Myocyte (in vitro differentiated cells): ENCODE data around the gene FRMPD2. TPM values are rescaled to one million over a fixed set of nuclear protein-coding genes. Genes with fewer than 3 reads are reported as not detected.

Source experiments
- DNase-seq: peaks from one replicate; pipeline ENCODE4 v3.0.0-alpha.2; 2012; ENCODE audit warnings: low read depth
- polyA plus RNA-seq: library from polyadenylated mRNA; unstranded; fragments of >200 nt; gene quantifications from one replicate; pipeline ENCODE4 v1.2.1, GENCODE V29; 2012; ENCODE audit warnings: missing spikeins
- total RNA-seq: library from RNA; depleted of rRNA; stranded (reverse); fragments of >200 nt; gene quantifications from 2 replicates; pipeline ENCODE4 v1.2.3, GENCODE V29; 2014

Gene FRMPD2, protein sequence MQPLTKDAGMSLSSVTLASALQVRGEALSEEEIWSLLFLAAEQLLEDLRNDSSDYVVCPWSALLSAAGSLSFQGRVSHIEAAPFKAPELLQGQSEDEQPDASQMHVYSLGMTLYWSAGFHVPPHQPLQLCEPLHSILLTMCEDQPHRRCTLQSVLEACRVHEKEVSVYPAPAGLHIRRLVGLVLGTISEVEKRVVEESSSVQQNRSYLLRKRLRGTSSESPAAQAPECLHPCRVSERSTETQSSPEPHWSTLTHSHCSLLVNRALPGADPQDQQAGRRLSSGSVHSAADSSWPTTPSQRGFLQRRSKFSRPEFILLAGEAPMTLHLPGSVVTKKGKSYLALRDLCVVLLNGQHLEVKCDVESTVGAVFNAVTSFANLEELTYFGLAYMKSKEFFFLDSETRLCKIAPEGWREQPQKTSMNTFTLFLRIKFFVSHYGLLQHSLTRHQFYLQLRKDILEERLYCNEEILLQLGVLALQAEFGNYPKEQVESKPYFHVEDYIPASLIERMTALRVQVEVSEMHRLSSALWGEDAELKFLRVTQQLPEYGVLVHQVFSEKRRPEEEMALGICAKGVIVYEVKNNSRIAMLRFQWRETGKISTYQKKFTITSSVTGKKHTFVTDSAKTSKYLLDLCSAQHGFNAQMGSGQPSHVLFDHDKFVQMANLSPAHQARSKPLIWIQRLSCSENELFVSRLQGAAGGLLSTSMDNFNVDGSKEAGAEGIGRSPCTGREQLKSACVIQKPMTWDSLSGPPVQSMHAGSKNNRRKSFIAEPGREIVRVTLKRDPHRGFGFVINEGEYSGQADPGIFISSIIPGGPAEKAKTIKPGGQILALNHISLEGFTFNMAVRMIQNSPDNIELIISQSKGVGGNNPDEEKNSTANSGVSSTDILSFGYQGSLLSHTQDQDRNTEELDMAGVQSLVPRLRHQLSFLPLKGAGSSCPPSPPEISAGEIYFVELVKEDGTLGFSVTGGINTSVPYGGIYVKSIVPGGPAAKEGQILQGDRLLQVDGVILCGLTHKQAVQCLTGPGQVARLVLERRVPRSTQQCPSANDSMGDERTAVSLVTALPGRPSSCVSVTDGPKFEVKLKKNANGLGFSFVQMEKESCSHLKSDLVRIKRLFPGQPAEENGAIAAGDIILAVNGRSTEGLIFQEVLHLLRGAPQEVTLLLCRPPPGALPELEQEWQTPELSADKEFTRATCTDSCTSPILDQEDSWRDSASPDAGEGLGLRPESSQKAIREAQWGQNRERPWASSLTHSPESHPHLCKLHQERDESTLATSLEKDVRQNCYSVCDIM (N-terminal part only)
- not detected in 2 replicates for total RNA-seq
- not detected for polyA plus RNA-seq

GRCh38 chr10:48274636-48275035 lies at the start of gene FRMPD2:
Gene FRMPD2, minus strand, starts transcription at chr10:48274696. Its CDS starts 129 bp downstream, at chr10:48274567.
- DNase-seq: no peak

DNA sequence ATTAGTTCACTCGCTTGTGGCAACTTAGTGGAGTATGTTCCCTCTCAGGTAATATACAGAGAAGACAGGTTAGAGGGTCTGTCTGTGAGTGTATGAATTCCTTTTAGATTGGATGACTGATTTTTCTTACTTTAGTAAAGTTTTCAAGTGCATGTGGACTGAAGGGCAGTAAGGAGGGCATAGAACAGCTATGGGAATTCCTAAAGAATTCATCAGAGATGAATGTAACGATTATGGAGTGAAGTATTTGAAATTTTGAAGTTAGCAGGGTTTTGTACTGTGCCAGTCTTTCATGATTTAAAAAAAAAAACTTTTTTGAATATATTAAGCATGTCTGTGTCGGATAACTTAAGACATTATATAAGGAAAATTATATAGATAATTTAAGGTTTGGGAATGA lies 47.5 kb upstream of the FRMPD2 start:
- DNase-seq: no peak

DNA sequence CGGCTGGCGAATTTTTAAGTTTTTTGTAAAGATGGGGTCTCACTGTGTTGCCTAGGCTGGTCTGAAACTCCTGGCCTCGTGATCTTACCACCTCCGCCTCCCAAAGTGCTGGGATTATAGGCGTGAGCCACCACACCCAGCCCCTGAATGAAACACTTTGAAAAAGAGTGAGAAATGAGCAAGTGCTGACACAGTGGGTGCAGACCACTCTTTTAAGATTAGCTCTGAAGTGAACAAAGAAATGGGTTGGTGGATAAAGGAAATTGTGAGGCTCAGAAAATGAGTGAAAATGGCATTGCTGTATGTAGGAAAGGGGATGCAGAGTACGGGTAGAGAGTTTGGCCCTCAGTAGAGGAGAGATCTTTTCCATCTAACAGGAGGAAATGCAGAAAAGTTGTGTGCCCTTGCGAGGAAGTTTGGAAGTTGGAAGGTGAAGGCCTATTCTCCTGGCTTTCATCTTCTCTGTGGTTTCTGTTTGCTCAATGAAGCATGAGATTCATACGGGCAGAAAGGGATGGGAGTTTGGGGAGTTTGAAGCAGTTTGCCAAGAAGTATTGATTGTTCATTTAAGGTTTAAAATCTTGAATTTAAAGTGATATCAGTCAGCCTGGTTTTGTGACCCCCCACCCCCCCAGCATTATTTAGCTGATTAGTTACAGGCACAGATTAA lies 43.0 kb upstream of the FRMPD2 start:
- no peak for DNase-seq

- DNase-seq: no peak
Observed at GRCh38 chr10:48316236-48316635, 41.7 kb upstream of the FRMPD2 start.

- DNase-seq: no peak
Observed at GRCh38 chr10:48314107-48314506, 39.6 kb upstream of the FRMPD2 start.

DNA sequence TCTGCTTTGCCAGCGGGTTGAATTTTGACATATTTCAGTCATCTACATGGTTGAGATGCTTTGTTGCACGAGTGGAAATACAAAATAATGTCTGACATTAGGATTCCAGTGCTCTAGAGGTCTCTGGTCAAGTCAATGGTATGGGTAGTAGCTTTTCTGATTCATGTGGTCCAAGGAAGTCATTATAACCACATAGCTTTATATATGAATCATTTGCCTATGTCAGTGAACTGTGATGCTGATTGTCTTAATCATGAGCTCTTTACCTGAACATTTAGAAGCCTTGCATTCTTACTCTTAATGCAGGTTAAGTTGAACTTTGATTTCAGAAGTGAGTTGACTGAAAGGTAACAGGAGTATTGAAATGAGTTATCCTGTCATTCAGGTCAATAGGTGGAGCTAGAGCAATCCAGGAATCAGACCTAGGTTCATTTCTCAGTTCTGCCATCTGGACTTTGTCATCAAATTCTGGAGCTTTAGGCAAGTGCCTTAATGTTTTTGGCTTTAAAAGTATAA lies 35.3 kb upstream of the FRMPD2 start:
- no peak for DNase-seq

- DNase-seq: no peak
Observed at GRCh38 chr10:48307711-48308018, 33.2 kb upstream of the FRMPD2 start.

DNA sequence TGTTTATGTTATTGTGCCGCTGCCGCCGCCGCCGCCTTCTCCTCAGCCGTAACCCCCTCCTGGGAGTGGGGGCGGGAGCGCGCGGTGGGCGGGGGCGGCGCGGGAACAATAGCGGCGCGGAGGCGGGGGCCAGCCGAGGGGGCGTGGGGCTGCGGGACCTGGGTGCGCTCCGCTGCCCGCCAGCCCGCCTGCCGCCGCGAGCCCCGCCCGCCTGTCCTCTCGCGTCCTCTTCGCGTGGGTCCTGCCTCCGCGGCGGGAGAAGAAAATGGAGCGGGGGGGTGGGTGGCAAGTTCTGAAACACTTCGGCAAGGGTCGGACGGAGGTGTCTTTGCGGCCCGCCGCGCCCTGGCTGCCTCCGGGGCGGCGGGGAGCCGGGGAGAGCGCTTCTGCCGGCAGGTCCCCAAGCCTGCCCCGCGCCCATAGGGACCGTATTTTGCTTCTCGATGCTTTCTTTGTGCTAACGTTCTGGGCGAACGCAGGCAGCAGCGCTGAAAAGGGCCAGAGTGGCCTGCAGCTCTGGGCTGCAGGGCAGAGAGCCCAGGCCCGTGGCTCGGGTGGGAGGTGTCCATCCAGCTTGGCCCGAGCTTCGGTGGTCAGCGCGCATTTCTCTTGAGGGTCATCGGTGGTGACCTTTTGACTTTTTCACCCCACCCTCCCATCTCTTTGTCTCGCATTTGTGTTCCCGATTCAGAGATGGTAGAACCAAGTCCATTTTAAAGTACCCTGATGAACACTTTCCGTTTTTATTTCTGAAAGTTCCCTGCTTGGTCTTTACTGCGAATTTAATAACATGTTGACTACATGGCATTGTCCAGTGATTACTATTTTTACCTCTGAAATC lies 32.6 kb upstream of the FRMPD2 start:
- peak; percentile 58 for DNase-seq

- DNase-seq: peak; percentile 90
Observed at GRCh38 chr10:48306265-48306869, 31.9 kb upstream of the FRMPD2 start, which contains the start of gene MAPK8. Gene MAPK8, plus strand, starts transcription at chr10:48306677. Its CDS starts 94,984 bp downstream, at chr10:48401661.

DNA sequence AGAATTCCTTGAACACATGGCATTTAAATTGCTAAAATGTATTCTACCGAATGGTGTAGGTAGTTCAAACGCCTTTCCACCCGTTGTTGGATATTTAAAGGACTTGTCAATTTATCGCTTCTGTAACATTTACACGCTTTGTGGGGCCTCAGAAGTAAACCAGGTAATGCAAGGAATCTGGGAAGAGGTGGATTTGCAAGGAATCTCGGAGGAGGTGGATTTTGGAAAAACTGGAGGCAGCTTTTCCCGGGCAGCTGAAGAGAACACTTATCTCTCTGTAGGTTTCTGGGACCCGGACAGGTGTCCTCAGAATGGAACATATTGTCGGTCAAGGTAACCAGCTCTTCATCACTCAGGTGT lies 31.4 kb upstream of the FRMPD2 start:
- no peak for DNase-seq

DNA sequence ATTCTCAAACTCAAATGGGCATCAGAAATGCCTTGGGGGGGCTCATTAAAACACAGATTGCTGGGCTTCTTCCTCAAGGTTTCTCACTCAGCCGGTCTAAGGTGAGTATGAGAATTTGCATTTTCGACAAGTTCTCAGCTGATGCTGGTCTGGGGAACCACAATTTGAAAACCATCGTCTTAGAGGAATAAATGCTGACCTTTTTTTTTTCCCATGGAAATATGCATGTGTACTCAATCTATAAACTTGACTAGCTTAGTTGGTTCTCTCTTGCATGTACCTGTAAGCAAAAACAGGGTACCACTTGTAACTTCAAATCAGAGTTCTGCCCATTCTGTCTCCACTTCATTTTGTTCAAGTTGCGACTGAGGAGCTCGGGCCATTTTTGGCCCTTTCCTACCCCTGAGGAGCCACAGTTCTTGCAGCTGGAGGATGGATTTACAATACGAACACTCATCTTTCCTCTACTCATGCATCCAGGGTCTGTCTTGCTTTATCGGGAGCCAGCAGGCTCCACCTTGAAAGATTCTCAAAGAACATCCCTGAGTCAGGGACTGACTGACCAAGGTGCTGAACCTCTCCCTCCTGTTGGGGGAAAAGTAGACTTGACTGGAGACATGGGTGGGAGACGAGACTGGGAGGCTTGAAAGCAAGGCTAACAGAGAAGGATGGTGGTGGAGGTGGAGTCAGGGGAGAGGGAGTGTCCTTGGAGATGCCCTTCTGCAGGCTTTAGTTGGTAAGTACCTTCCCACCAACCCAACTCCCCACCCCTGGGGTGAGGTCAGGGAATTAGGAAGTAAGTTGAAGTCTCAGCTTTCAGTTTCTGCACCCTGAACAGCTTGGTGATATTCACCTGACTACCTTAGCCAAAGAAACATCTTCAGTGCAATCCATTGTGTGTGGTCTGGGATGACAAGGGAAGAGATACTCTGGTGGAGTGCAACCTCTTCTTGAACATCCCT lies 28.3 kb upstream of the FRMPD2 start:
- DNase-seq: no peak

GRCh38 chr10:48300556-48300955 lies 26.1 kb upstream of the FRMPD2 start:
- DNase-seq: no peak

- no peak for DNase-seq
Observed at GRCh38 chr10:48299692-48300091, 25.2 kb upstream of the FRMPD2 start.

- DNase-seq: no peak
Observed at GRCh38 chr10:48299066-48299465, 24.6 kb upstream of the FRMPD2 start.

GRCh38 chr10:48296576-48297098 lies 22.1 kb upstream of the FRMPD2 start:
- DNase-seq: no peak

- no peak for DNase-seq
Observed at GRCh38 chr10:48294431-48294830, 19.9 kb upstream of the FRMPD2 start.

- no peak for DNase-seq
Observed at GRCh38 chr10:48292616-48293015, 18.1 kb upstream of the FRMPD2 start.

- no peak for DNase-seq
Observed at GRCh38 chr10:48291190-48291589, 16.7 kb upstream of the FRMPD2 start.
